NCI-H1105 treated with DMSO at 0.1 percent for 48 hours (cell line): ENCODE measurements around the gene HOXB8.

Experiments used
- DNase-seq: peaks from one replicate; lab custom pipeline; 2025; lab: John Stamatoyannopoulos, UW

HOXB8 gene

DNA sequence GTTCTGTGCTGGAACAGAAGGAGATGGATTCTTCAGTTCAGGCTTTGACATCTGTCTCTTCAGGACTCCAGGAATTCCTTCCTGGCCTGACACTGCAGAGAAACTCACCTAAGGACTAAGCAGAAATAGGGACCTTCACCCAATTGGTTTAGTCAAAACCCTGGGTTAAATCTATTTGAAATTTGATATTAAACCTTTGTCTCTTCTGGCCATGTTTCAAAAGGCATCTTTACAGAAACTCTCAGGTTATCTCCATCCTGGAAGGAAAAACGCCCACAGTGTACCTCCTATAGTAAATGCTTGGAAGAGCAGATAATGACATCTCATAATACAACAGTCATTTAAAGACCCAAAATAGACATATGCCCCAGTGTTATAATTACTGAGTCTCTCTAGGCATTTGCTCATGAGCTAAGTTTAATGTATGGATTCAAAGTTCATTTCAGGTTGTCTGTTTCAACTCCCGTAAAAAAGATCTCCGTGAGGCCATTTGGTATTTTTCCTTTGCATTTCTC is 31.3 kb downstream of the HOXB8 start:
- DNase-seq, result no peak

DNA sequence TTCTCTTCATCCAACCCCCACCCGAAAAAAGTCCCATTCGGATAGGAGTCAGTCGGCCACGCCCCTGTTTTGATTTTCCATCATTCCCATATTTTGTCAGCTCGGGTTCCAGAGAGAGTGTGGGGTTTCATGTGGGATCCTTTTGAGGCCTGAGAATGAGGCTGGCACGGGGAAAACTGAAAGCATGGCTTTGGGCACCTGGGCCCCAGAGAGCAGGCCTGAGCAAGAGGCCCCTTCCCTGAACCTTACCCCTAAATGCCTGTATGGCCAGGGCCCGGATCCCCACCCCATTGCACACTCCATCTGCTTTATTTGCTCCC is 32.4 kb downstream of the HOXB8 start:
- no peak for DNase-seq

DNA sequence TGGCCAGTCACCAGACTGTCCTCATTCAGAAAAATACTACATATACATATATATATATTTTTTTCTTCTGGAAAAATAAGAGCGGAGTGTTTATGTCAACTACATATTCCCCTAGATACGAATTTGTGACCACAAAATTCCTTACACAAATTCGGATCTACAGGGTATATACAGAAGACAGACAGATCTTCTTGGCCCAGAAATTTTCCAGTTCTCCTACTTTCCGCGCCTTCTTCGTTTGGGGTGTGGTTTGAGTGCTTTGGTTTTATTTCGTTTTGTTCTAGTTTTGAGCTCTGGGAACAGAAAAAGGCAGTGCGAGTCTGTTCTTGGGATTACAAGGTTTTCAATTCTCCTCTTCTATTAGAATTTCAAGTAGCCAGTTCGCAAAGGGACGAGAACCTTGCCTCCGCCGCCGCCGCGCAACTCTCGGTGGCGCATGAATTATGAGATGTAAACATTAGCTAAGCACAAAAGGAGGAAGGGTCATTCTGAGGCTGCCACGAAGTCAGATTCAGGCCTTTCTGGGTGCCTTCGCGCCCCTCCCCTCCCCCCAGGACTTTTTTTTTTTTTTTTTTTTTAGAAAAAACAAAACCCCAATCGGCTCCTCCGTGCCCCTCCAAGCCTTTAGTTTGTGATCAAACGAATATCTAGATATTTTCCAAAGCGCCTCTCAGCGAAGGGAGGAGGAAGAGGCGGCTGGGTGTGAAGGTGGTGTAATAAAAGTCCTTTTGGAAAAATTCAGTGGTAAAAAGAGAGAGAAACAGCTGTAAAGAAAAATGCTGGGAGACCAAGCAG is 35.1 kb downstream of the HOXB8 start:
- no peak for DNase-seq

DNA sequence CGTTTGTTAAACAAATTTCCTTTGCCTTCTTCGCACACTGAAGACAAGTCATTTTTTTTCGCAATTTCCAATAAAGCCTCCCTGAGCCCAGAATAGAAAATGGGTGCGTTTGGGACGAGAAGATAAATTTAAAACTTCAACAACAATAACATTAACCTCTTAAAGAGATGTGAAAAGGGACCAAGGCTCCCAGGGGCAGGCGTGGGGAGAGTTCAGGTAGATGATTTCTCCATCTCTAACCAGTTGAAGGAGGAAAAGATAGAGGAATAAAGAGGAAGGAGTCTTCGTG is 35.7 kb downstream of the HOXB8 start:
- DNase-seq, result no peak

DNA sequence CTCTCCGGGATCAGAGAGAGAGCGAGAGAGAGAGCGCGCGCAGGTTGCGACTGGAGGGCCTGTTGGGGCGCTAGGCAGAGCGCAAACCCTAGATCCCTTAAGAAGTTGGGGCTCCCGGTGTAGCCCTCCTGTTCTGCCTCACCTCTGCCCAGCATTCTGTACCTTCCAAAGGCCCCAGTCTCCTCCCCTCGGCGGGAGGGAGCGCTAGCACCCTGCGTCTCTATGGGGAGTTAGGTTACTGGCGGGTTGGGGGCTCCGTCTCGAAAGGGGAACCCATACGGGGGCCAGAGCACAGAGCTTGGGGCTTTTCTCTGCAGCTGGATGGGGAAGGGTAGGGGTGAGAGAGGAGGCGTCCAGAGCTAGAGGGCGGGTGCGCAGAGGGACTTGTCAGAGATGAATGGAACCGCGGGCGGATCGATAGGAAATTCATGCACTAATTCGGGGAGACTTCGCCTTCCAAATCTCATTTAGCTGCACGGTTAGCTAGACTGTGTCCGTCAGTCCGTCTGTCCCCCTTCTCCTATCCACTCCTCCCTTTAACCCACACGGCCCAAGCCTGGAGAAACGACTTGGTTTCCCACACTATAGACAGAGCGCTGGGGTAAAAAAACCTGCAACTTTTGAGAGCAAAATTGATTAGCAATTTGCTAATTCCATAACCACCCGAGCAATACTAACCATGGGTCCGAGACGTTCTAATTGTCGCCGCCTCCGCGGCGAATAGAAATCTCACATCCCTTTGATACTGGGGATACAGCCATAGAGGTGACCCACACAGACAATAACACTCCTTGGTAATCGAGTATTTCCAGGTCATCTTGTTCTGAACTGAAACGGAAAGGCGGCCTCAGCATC is 36.2 kb downstream of the HOXB8 start:
- DNase-seq, result no peak

DNA sequence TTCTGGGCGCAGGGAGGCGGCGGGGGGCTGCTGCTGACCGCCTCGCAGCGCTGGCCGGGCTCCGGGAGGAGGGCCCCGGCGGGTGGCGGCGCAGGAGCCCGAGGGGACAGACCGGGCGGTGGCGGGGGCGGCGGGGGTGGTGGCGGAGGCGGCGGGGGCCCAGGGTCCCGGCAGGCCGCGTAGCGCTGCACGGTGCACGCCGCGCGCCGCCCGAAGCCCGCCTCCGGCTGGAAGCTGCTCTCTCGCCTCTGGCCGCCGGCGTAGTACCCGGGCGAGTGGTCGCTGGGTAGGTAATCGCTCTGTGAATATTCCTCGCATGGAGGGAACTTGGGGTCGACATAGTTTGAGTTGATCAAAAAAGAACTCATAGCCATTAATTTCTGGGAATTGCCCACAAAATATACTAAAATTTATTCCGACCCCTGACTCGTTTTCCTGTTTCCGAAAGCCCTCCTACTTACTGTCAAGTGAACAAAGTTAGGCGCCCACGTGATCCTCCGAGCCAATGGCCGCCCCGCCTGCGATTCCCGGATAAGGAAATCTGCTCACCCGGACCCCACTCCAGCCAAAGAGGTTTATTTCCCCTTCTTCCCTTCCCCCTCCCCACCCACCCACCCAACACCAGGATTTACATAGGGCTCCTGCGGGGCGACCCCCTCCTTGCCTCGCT is 37.0 kb downstream of the HOXB8 start, which contains the start of gene HOXB4:
Gene HOXB4, minus strand, starts transcription at position 405 of the 670 bp plus-strand sequence. Its CDS starts 31 bp downstream, at position 374.
- DNase-seq, result peak; percentile 78

DNA sequence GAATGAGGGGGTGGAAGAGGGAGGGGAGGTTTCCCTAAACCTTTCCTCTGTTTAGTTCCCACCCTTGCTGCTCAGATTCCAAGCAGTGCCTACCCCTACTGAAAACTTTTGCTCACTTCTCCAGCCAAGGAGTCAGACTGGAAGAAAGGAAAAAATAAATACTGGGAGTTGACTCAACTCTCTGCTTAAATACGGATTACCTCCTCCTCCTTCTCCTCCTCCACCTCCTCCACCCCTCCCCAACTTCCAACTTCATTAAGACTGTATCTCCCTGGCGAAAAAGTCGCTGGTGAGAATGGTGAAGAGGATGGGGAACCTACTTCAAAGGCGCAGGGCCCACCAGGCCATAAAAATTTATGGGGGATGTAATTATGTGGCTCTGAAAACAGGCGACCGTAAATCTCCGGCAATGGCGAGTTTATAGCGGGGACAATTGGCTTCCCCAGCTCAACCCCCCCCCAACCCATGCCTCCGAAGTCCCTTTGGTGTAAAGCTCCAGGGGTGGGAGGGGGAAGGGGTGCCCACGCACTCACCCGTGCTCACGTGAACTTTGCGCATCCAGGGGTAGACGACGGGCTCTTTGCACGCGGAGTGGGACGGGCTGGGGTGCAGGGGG is 37.7 kb downstream of the HOXB8 start:
- peak; percentile 11 for DNase-seq

DNA sequence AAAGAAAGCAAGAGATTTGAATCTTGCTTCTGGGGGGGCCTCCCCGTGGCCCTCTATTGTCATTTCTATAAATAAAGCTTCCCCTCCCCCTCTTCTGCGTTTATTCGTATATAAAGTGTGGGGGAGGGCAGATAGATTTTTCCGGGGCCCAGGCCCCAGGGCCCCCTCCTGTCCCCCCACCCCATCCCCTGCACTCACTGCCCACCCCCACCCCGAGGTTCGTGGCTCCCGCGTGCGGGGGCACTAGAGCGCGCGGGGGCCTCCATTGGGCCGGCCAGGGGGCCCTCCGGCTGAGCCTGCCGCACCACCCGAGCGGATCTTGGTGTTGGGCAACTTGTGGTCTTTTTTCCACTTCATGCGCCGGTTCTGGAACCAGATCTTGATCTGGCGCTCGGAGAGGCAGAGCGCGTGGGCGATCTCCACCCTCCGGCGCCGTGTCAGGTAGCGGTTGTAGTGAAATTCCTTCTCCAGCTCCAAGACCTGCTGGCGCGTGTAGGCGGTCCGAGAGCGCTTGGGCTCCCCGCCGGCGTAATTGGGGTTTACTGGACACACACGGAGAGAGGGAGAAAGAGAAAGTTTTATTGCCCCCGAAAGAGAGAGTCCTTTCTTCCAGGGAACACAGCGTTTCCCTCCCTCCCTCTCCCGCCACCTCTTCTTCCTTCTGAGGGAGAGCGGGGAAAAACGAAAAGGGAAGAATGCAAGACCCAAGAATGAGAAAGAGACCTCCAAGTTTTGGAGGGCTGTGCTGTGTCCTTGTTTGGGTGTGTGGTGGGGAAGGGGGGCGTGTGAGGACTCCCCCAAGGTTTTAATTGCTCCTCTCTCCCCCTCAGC is 38.4 kb downstream of the HOXB8 start:
- no peak for DNase-seq

DNA sequence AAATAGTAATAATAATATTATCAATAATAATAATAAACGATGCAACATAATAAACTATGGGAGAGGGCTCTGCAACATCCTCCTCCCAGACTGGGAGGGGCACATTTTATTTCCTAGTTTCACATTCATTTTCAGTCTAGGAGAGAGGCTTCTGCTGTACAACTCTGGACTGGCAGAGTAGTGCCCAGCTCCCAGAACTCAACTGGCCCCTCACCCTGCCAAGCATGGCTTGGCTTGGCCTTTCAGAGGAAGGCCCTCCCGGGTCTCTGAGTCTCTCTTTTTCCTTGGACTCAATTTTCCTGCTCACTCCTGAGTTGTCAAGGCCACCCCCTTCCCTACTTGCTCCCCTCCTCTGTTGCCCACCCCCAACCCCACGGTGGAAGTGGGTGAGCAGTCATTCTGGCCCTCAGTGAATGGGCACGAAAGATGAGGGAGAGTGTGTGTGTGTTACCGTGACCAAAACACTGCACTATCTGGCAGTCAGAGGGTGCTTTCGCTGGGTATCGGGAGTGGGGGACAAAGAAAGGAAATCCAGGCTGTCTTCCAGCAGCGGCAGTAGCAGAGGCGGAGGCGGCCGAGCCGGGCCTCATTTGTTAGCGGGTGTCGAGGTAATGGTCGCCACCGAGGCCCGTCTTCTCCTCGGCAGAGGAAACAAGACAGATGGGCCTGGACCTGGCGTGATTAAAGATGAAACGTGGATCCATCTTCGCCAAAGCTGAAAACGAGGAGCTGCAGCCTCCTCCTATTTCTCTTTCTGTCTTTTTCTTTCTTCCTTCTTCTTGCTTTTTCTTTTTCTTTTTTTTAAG is 39.2 kb downstream of the HOXB8 start:
- no peak for DNase-seq

DNA sequence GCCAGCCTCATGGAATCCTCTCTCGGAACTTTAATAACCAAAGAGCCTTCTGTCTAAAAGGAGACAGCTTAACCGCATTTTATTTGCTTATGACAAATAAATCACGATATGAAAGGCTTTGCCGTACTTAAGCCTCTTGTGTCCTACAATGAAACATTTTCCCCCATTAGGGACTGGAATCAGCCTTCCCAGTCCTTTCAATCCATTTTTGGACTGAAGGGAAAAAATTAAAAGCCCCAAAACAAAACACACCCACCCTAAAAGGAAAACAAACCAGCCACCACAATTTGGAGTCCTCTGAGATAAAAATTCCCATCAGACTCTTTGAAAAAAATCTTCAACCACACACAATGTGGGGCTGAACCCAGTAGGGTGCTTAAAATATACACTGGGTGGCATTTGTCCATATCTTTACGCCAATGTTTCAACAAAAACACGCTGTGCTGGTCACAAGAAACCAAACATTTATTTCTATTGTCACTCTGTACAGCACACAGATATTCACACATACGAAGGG is 40.0 kb downstream of the HOXB8 start:
- no peak for DNase-seq

DNA sequence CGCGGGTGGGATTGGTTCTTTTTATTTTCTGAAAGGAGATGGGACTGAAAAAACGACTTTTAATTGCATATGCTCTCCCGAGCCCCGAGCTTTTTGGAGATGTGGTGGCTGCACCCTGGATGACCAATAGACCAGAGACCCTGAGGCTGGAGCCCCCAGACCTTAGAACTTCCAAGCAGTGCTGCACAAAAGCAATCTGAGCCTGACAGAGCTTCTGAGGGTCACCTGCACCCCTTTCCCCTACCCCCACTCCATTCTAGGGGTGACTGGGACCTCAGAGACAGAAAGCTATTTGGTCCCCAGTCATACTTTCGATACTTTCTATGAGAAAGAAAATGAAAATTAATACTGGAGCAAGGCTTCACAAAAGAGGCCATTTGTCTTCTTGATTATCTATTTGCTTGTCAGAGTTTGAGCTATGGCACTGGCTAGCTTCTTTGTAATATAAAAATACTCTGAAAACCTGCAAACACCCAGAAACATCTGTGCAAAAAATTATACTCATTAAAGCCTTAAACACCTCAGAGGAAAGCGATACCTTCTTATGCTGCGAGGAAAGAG is 40.5 kb downstream of the HOXB8 start:
- no peak for DNase-seq

DNA sequence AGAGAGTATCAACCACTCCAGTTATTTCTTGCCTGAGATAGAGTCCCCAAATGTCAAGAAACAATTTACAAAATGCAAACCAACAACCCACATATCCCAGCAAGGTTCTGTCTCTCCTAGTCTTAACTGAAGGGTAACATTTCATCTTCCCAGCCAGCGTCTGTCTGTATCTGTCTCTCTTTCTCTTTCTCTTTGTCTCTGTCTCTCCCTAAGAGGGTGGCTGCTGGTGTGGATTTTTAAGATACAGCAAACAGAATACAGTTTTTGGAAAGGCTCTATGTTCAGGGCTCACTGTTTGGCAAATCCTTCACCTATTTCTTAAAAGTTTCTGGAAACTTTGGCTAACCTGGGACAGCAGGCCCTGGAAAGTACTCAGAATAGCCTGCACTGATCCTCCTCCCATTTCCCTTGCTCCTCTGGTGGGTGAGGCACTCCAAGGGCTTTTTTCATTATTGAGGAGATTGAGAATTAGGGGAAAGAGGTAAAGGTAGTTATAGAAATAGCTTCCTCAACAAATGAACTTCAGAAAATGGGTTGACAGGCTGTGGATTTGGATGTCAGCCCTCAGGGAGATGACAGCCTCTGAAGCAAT is 43.2 kb downstream of the HOXB8 start:
- no peak for DNase-seq

DNA sequence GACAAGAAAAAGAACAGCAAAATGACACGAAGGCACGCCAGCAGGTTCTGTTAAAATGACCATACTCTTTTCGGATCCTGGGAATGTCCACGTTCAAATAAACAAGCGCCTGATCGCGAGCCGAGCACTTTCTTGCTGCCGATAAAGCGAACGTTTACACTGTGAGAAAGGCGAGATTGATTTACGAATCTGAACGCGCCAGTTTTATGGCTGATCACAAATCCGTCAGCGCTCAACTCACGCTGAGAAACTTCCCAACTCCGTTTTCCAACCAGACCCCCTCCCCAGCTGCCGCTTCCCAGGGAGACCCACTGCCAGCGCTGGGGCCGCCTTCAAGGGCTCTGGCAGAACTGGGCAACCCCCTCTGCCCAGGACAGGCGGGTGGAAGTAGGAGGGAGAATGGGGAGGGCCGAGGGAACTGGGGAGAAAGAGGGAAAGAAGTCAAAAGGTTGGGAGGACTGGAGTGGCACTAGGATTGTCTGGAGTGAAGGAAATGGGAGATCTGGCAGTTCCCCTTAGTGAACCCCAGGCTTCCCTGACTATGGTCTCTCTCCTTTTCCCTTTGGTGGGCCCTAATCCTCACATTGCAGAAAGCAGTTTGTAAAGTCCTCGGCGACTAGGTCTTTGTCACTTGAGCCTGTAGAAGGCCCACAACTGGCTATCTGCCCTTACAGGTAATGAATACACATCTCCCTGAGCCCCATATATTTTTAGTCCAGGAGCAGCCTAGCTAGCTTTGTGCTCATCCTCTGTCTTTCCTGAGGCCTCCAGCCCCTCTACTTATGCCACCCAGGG is 43.9 kb downstream of the HOXB8 start:
- DNase-seq, result no peak

DNA sequence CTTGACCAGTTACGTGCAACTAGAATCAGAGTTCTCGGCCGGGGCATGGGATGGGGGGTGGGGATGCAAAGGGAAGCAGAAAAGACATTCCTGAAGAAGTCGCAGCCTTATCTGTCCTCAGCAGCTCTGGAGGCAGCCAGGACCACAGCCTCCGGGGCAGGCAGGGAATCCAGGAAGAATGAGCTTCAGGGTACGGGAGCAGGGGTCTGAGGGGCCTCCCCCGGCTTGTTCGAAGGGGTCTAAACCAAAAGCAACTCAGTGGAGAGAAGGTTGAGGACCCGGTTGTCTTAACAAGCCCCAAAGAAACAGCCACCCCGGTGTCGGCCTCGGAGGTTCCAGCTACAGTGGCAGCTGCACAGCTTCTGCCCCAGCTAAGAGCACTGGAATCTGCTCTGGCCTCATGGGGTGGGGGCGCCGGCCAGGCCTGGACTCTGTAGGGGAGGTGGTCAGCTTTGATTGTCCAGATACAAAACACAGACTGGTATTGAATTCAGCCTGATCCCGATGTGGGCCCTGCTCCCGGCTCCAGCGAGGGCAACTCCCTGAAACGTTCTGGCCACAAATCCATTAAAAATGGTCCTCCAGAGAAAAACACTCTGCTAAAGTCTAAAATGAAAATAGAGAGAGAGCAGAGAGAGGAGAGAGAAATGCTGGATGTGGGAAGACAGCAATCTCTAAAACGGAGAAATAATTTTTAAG is 44.6 kb downstream of the HOXB8 start:
- DNase-seq, result no peak

DNA sequence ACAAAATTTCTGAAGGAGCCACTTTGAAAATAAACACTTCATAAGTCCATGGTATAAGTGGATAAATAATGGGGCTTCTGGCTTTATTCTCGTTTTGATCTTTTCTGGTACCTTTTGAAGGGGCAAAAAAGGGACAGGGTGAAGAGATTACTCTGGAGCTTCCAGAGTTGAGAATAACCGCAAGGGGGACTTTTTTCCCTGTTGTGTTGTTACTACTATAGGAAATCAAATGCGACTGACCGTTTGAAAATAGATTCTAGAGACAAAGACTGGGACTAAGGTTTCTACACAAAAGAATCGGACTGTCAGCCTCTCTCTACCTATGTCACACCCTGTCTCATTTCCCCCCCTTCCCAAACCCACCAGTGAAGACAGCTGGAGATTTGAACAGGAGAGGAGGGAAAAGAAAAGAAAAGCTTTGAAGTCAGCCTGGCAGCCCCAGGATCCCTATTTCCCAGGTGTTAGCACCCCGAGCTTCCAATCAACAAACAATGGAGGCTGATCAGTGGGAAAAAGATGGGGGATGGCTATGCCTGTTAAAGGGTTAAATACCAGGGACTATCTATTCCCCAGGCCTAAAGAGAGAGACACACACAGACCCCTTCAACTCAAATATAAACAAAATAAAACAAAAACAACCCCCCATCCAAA is 45.3 kb downstream of the HOXB8 start:
- no peak for DNase-seq

DNA sequence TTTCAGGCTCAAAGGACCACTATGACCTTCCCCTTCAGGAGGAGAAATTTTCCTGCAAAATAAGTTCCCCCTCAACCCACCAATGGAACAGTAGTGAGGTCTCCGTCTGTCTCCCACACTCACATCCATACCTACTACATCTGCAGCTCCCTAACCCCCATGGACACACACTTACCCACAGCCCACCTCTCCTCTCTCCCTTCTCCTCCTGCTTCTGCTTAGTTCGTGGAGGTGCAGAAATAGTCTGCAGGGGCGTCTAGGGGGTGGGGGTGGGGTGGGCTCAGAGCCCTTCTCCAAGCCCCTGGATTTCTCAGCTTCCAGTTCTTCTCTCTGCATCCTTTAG is 45.9 kb downstream of the HOXB8 start:
- no peak for DNase-seq

DNA sequence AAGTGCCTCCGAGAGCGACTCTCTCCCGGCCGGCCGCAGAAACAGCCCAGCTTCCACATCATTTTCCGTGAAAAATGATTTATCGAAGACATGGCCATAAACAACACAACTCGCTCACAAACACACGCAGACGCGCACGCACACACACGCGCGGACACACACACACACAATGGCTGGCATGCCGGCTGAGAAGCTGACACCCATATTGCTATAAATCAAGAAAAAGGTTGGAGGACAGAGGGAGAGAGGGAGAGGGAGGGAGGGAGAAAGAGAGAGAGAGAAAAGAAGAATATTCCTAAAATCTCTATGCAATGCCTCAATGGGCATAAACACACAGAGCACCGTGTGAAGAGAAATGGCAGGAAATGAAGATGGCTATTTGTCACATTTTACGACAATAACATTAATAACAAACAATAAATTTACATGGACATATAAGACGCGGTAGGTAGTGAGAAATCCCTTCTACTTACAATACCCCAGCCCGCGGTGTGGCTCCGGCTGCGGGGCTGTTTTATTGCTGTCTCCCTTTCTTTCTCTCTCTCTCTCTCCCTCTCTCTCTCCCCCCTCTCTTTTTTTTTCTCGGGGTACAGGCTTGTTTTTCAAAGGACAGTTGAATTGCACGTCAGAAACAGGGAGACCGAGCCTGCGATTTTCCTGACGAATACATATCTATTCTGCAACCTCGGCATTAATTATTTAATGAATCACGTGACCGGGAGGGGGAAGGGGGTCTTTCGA is 46.4 kb downstream of the HOXB8 start:
- peak; percentile 45 for DNase-seq
